ENCODE results near the gene SLC25A43.
"Not testable (repeated sequence)": the region's sequence is repeated elsewhere in the genome, so short reads cannot be mapped to it uniquely, and the experiment has no call there.

The SLC25A43 gene

GRCh38 chrX:119410027-119410819 is 11.1 kb downstream of the SLC25A43 start:
- peak; percentile 81 for DNase-seq (ENCODE audit: low spot score)

GRCh38 chrX:119410854-119411253 is 11.7 kb downstream of the SLC25A43 start:
- DNase-seq (ENCODE audit: low spot score) = no peak

- no peak for DNase-seq (ENCODE audit: low spot score)
Measured at GRCh38 chrX:119411959-119412358, 12.8 kb downstream of the SLC25A43 start.

- no peak for DNase-seq (ENCODE audit: low spot score)
Measured at GRCh38 chrX:119417376-119417775, 18.2 kb downstream of the SLC25A43 start.

- DNase-seq (ENCODE audit: low spot score) = no peak
Measured at GRCh38 chrX:119417842-119418241, 18.7 kb downstream of the SLC25A43 start.

- DNase-seq (ENCODE audit: low spot score) = no peak
Measured at GRCh38 chrX:119419146-119419545, 20.0 kb downstream of the SLC25A43 start.

- DNase-seq (ENCODE audit: low spot score) = no peak
Measured at GRCh38 chrX:119419898-119420297, 20.8 kb downstream of the SLC25A43 start.

GRCh38 chrX:119421016-119421705 is 22.0 kb downstream of the SLC25A43 start:
- no peak for DNase-seq (ENCODE audit: low spot score)

- DNase-seq (ENCODE audit: low spot score) = no peak
Measured at GRCh38 chrX:119423631-119424030, 24.5 kb downstream of the SLC25A43 start.

GRCh38 chrX:119424999-119425398 is 25.9 kb downstream of the SLC25A43 start:
- DNase-seq (ENCODE audit: low spot score) = no peak

GRCh38 chrX:119427024-119427794 is 28.1 kb downstream of the SLC25A43 start:
- DNase-seq (ENCODE audit: low spot score) = peak; percentile 21

- no peak for DNase-seq (ENCODE audit: low spot score)
Measured at GRCh38 chrX:119427795-119428185, 28.7 kb downstream of the SLC25A43 start.

- DNase-seq (ENCODE audit: low spot score) = peak; percentile 4
Measured at GRCh38 chrX:119429471-119429870, 30.3 kb downstream of the SLC25A43 start.

GRCh38 chrX:119441295-119441694 is 42.2 kb downstream of the SLC25A43 start:
- DNase-seq (ENCODE audit: low spot score) = not testable (repeated sequence)

- no peak for DNase-seq (ENCODE audit: low spot score)
Measured at GRCh38 chrX:119442286-119442685, 43.1 kb downstream of the SLC25A43 start.

- DNase-seq (ENCODE audit: low spot score) = no peak
Measured at GRCh38 chrX:119453202-119453601, 54.1 kb downstream of the SLC25A43 start.

- peak; percentile 4 for DNase-seq (ENCODE audit: low spot score)
Measured at GRCh38 chrX:119455264-119455663, 56.1 kb downstream of the SLC25A43 start.

- peak; percentile 29 for DNase-seq (ENCODE audit: low spot score)
Measured at GRCh38 chrX:119459181-119459580, 60.0 kb downstream of the SLC25A43 start.

- no peak for DNase-seq (ENCODE audit: low spot score)
Measured at GRCh38 chrX:119465555-119465954, 66.4 kb downstream of the SLC25A43 start.

- no peak for DNase-seq (ENCODE audit: low spot score)
Measured at GRCh38 chrX:119466970-119467369, 67.8 kb downstream of the SLC25A43 start.

- no peak for DNase-seq (ENCODE audit: low spot score)
Measured at GRCh38 chrX:119467433-119467832, 68.3 kb downstream of the SLC25A43 start.

- peak; percentile 93 for DNase-seq (ENCODE audit: low spot score)
Measured at GRCh38 chrX:119467842-119468550, 68.9 kb downstream of the SLC25A43 start, which contains the start of gene SLC25A5. Gene SLC25A5, plus strand, starts transcription at chrX:119468444. Its CDS starts 72 bp downstream, at chrX:119468516.

Data from GM03348 (cell line).